Measurements from ENCODE around the gene RAG1.
A peak's percentile ranks its signal among the peaks of the same experiment; 100 is the strongest.
"Not testable (repeated sequence)": the region's sequence is repeated elsewhere in the genome, so short reads cannot be mapped to it uniquely, and the experiment has no call there.

Gene RAG1

GRCh38 chr11:36567694-36568093 lies at the start of gene RAG1:
Gene RAG1 (plus strand): TSS chr11:36568007. CDS start chr11:36573305, 5,298 bp downstream.
- DNase-seq: no peak

- DNase-seq: no peak
Measured at GRCh38 chr11:36530840-36531239, 37.0 kb upstream of the RAG1 start.

GRCh38 chr11:36532941-36533601 lies 34.7 kb upstream of the RAG1 start:
- DNase-seq: no peak

GRCh38 chr11:36534276-36534840 lies 33.4 kb upstream of the RAG1 start:
- DNase-seq: no peak

- peak; percentile 24 for DNase-seq
Measured at GRCh38 chr11:36540998-36541397, 26.8 kb upstream of the RAG1 start.

- no peak for DNase-seq
Measured at GRCh38 chr11:36550385-36551115, 17.3 kb upstream of the RAG1 start.

- DNase-seq: not testable (repeated sequence)
Measured at GRCh38 chr11:36557390-36557789, 10.4 kb upstream of the RAG1 start.

GRCh38 chr11:36557991-36558390 lies 9.8 kb upstream of the RAG1 start:
- DNase-seq: no peak

- DNase-seq: no peak
Measured at GRCh38 chr11:36558571-36559413, 9.0 kb upstream of the RAG1 start.

- no peak for DNase-seq
Measured at GRCh38 chr11:36564376-36565030, 3.3 kb upstream of the RAG1 start.

GRCh38 chr11:36565031-36565610 lies 2.7 kb upstream of the RAG1 start:
- no peak for DNase-seq

GRCh38 chr11:36566407-36567053 lies 1.3 kb upstream of the RAG1 start:
- DNase-seq: no peak

GRCh38 chr11:36569095-36569494 lies 1.3 kb downstream of the RAG1 start:
- DNase-seq: no peak

- no peak for DNase-seq
Measured at GRCh38 chr11:36574486-36574885, 6.7 kb downstream of the RAG1 start.

GRCh38 chr11:36577373-36577772 lies 9.6 kb downstream of the RAG1 start:
- DNase-seq: no peak

- DNase-seq: no peak
Measured at GRCh38 chr11:36577859-36578258, 10.1 kb downstream of the RAG1 start.

GRCh38 chr11:36578458-36578857 lies 10.7 kb downstream of the RAG1 start:
- DNase-seq: no peak

- DNase-seq: no peak
Measured at GRCh38 chr11:36581536-36581935, 13.7 kb downstream of the RAG1 start.

- DNase-seq: no peak
Measured at GRCh38 chr11:36583667-36584066, 15.9 kb downstream of the RAG1 start.

- DNase-seq: no peak
Measured at GRCh38 chr11:36586543-36586942, 18.7 kb downstream of the RAG1 start.

GRCh38 chr11:36588099-36588498 lies 20.3 kb downstream of the RAG1 start:
- no peak for DNase-seq

GRCh38 chr11:36590513-36590912 lies 22.7 kb downstream of the RAG1 start:
- no peak for DNase-seq

All from CD4-positive, alpha-beta T cell treated with Interleukin-15 for 1 hour (primary cell).